ENCODE measurements around the gene SOCS7. TPM values are rescaled to one million over a fixed set of nuclear protein-coding genes. Genes with fewer than 3 reads are reported as not detected.

The SOCS7 gene
- total RNA-seq, 1 donor from 2014 or later = 16.8 TPM

GRCh38 chr17:38326996-38327792 is 24.4 kb upstream of the SOCS7 start:
- FAIRE-seq (no peak), DNase-seq (ENCODE audit: low read depth) (no peak)
- Mint-ChIP-seq H3K27ac (ENCODE audit: unreplicated experiment) (no peak overlapping the region), H3K36me3 (ENCODE audit: low read depth, unreplicated experiment) (peaks cover 5% of the 10 kb centered on the region), H3K9me3 (ENCODE audit: unreplicated experiment) (no peaks in the 10 kb centered on the region), H3K4me3 (ENCODE audit: unreplicated experiment) (no peak overlapping the region), H3K4me1 (ENCODE audit: low read depth, unreplicated experiment) (peaks cover 19% of the 10 kb centered on the region), H3K27me3 (ENCODE audit: low read depth, unreplicated experiment) (peaks cover 38% of the 10 kb centered on the region)
- H3K36me3 ChIP-seq (ENCODE audit: insufficient read depth, low read length) = peaks cover 12% of the 10 kb centered on the region
- no peak overlapping the region for H3K27ac ChIP-seq (ENCODE audit: low read depth, low read length)
- no peaks in the 10 kb centered on the region for H3K4me1 ChIP-seq (ENCODE audit: insufficient read depth, low read length)
- H3K79me2 ChIP-seq (ENCODE audit: insufficient read depth, low read length) = no peaks in the 10 kb centered on the region
- no peak for TF ChIP-seq EZH2 (IDR thresholded peaks at IDR 0.05; ENCODE audit: insufficient read depth, low read length)
- TF ChIP-seq, protein P1, sequence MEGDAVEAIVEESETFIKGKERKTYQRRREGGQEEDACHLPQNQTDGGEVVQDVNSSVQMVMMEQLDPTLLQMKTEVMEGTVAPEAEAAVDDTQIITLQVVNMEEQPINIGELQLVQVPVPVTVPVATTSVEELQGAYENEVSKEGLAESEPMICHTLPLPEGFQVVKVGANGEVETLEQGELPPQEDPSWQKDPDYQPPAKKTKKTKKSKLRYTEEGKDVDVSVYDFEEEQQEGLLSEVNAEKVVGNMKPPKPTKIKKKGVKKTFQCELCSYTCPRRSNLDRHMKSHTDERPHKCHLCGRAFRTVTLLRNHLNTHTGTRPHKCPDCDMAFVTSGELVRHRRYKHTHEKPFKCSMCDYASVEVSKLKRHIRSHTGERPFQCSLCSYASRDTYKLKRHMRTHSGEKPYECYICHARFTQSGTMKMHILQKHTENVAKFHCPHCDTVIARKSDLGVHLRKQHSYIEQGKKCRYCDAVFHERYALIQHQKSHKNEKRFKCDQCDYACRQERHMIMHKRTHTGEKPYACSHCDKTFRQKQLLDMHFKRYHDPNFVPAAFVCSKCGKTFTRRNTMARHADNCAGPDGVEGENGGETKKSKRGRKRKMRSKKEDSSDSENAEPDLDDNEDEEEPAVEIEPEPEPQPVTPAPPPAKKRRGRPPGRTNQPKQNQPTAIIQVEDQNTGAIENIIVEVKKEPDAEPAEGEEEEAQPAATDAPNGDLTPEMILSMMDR (IDR thresholded peaks at IDR 0.05; ENCODE audit: insufficient read depth, low read depth, low read length) = no peak
- H3K9ac ChIP-seq (ENCODE audit: low read length) = no peak overlapping the region
- no peak overlapping the region for H2AFZ ChIP-seq (ENCODE audit: low read depth, low read length)
- no peaks in the 10 kb centered on the region for H4K20me1 ChIP-seq (ENCODE audit: insufficient read depth, low read length)
- no peak overlapping the region for H3K4me3 ChIP-seq (ENCODE audit: insufficient read depth, low read depth, low read length)
- H3K4me2 ChIP-seq (ENCODE audit: low read length) = no peak overlapping the region
- peaks cover 8% of the 10 kb centered on the region for H3K27me3 ChIP-seq (ENCODE audit: insufficient read depth, low read length)
- H3K9me3 ChIP-seq (ENCODE audit: insufficient read depth, low read depth, low read length) = no peaks in the 10 kb centered on the region

DNA sequence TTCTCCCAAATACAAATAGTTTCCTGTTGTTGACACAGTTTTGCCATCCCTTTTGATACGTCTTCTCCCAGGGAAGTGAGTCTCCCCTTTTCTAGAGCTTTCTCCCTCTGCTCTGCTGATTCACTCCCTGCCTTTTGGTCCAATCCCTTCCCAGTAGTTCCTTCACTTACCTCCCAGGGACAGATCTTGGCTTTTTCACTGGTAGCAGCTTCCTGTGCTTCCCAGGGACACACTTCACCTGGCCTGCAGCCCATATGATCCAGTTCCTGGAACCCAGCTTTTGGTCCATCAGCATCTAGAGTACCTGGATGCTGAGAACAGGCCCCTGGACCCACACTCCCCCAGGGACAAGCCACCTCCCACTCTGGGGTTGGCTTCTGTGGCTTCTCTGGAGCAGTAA is 23.7 kb upstream of the SOCS7 start:
- no peak for FAIRE-seq
- H3K27ac Mint-ChIP-seq (ENCODE audit: unreplicated experiment) = peak overlapping the region; percentile 48
- Histone ChIP-seq H3K4me3 (ENCODE audit: insufficient read depth, low read depth, low read length) (no peak overlapping the region), H3K4me1 (ENCODE audit: insufficient read depth, low read length) (no peaks in the 10 kb centered on the region), H2AFZ (ENCODE audit: low read depth, low read length) (no peak overlapping the region), H3K9ac (ENCODE audit: low read length) (no peak overlapping the region), H4K20me1 (ENCODE audit: insufficient read depth, low read length) (no peaks in the 10 kb centered on the region), H3K79me2 (ENCODE audit: insufficient read depth, low read length) (no peaks in the 10 kb centered on the region), H3K27ac (ENCODE audit: low read depth, low read length) (no peak overlapping the region), H3K4me2 (ENCODE audit: low read length) (no peak overlapping the region), H3K27me3 (ENCODE audit: insufficient read depth, low read length) (peaks cover 8% of the 10 kb centered on the region), H3K9me3 (ENCODE audit: insufficient read depth, low read depth, low read length) (no peaks in the 10 kb centered on the region), H3K36me3 (ENCODE audit: insufficient read depth, low read length) (peaks cover 7% of the 10 kb centered on the region)
- peaks cover 42% of the 10 kb centered on the region for H3K27me3 Mint-ChIP-seq (ENCODE audit: low read depth, unreplicated experiment)
- H3K9me3 Mint-ChIP-seq (ENCODE audit: unreplicated experiment) = no peaks in the 10 kb centered on the region
- H3K36me3 Mint-ChIP-seq (ENCODE audit: low read depth, unreplicated experiment) = peaks cover 5% of the 10 kb centered on the region
- no peak overlapping the region for H3K4me3 Mint-ChIP-seq (ENCODE audit: unreplicated experiment)
- peaks cover 19% of the 10 kb centered on the region for H3K4me1 Mint-ChIP-seq (ENCODE audit: low read depth, unreplicated experiment)
- TF ChIP-seq, protein P1 (IDR thresholded peaks at IDR 0.05; ENCODE audit: insufficient read depth, low read depth, low read length) = no peak
- TF ChIP-seq EZH2 (IDR thresholded peaks at IDR 0.05; ENCODE audit: insufficient read depth, low read length) = no peak
- DNase-seq (ENCODE audit: low read depth) = no peak

GRCh38 chr17:38328620-38329019 is 23.0 kb upstream of the SOCS7 start:
- Mint-ChIP-seq H3K36me3 (ENCODE audit: low read depth, unreplicated experiment) (peaks cover 5% of the 10 kb centered on the region), H3K4me1 (ENCODE audit: low read depth, unreplicated experiment) (peaks cover 19% of the 10 kb centered on the region), H3K4me3 (ENCODE audit: unreplicated experiment) (no peak overlapping the region), H3K9me3 (ENCODE audit: unreplicated experiment) (no peaks in the 10 kb centered on the region), H3K27ac (ENCODE audit: unreplicated experiment) (no peak overlapping the region), H3K27me3 (ENCODE audit: low read depth, unreplicated experiment) (peaks cover 46% of the 10 kb centered on the region)
- Histone ChIP-seq H3K27ac (ENCODE audit: low read depth, low read length) (no peak overlapping the region), H3K79me2 (ENCODE audit: insufficient read depth, low read length) (no peaks in the 10 kb centered on the region), H3K36me3 (ENCODE audit: insufficient read depth, low read length) (peaks cover 4% of the 10 kb centered on the region), H3K27me3 (ENCODE audit: insufficient read depth, low read length) (peaks cover 8% of the 10 kb centered on the region), H2AFZ (ENCODE audit: low read depth, low read length) (no peak overlapping the region), H3K9ac (ENCODE audit: low read length) (no peak overlapping the region), H3K4me1 (ENCODE audit: insufficient read depth, low read length) (no peaks in the 10 kb centered on the region), H3K9me3 (ENCODE audit: insufficient read depth, low read depth, low read length) (no peaks in the 10 kb centered on the region), H3K4me3 (ENCODE audit: insufficient read depth, low read depth, low read length) (no peak overlapping the region), H3K4me2 (ENCODE audit: low read length) (no peak overlapping the region), H4K20me1 (ENCODE audit: insufficient read depth, low read length) (no peaks in the 10 kb centered on the region)
- FAIRE-seq = no peak
- DNase-seq (ENCODE audit: low read depth) = no peak
- TF ChIP-seq, protein P1 (IDR thresholded peaks at IDR 0.05; ENCODE audit: insufficient read depth, low read depth, low read length) = no peak
- TF ChIP-seq EZH2 (IDR thresholded peaks at IDR 0.05; ENCODE audit: insufficient read depth, low read length) = no peak
